ENCODE measurements around the gene KRT31. TPM values are rescaled to one million over a fixed set of nuclear protein-coding genes. Genes with fewer than 3 reads are reported as not detected.
"Not testable (repeated sequence)": the region's sequence is repeated elsewhere in the genome, so short reads cannot be mapped to it uniquely, and the experiment has no call there.

Gene KRT31
- total RNA-seq, 2 donors from 2014 or later, result not detected

DNA sequence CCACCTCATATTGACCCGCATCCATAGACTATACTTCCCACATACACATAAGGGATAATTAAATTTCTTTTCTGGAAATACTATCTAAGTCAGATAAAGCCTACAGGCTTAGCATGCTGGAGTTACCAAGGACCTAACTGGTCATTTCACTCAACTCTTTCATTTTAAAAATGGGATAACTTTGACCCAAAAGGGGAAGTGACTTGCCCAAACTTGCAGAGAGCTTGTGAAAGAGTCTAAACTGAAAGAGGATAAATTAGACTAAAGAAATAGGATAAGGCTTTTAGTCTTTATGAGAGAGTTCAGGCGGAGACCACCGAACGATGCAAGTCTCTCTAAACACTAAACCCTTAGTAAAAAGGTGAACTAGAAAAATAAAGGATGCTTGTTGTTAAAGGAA, 42.9 kb downstream of the KRT31 start:
- ATAC-seq, result no peak
- DNase-seq, result no peak
- intact Hi-C loops (cut with DNase I, micrococcal nuclease), result no loop called here

DNA sequence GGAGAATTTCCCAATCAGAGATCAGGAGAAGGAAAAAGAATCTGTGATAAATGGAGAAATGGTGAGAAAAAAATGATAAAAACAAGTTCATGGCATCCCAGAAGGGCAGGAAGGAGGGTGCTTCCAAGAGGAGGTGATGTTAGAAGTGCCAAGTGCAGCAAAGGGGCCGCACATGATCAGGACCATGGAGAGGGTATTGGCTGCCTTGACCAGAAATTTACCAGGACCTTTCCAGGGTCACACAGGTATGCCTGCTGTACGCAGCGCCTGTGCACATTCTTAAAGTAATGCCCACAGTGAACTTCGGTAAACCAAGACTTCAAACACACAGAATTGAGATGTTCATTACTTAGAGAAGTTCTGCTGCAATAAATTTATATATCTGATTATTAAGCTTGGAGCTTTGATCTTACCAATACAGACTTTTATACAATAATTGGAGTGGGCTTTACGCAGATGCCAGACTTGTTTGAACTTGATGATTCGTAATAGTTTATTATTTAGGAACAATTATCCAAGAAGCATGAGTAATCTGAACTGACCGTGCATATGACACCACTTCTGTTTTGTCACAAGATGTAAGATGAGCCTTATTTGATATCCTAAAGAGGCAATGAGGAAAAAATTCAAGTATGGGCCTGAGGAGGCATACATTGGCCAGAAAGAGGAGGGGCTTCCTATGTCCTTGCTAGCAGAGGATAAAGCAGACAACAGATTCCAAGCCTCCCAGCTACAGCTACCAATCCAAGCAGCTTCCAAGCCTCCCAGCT, 44.6 kb downstream of the KRT31 start:
- intact Hi-C loops (cut with DNase I, micrococcal nuclease), result no loop called here
- DNase-seq, result no peak
- ATAC-seq, result no peak

DNA sequence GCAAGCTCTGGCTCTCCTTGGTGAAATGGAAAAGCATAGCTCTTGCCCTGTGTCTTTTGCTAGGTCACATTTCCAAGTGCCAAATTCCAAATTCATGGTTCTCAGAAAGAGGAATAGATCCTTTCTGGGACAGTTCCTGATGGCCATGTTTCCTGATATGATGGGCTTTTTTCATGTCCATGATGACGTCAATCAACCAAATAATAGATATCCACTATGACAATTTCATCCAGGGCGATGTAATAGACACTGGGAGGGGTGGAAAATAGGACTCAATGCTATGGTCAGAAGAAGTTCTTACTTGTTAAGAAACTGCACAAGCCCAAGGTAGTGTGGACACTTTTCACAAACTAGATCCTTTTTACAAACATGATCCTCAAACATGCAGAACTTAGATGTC, 46.2 kb downstream of the KRT31 start:
- DNase-seq, result no peak
- no peak for ATAC-seq
- intact Hi-C loops (cut with DNase I, micrococcal nuclease), result no loop called here

DNA sequence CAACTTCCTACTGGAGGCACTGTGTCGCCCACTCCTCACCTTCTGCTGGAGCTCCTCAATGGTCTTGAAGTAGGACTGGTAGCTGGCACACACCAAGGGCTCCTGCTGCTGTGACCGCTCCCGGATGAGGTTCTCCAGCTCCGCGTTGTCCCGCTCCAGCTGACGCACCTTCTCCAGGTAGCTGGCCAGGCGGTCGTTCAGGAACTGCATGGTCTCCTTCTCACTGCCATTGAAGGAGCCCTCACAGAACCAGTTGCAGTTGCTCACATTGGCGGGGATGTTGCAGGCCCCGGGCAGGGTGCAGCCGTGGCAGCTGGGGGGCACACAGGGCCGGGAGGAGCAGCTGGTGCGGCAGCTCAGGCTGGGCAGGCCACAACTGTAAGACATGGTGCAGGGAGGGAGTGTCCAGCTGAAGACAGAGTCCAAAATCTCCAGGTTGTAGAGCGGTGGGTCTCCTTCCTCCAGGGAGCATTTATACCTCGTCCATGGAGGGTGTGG, 47.0 kb downstream of the KRT31 start, which contains the start of gene KRT33A:
Gene KRT33A, minus strand, starts transcription at position 448 of the 498 bp plus-strand sequence. Its CDS starts 61 bp downstream, at position 387.
- DNase-seq; intact Hi-C loops (cut with DNase I, micrococcal nuclease); ATAC-seq: not testable (repeated sequence)

DNA sequence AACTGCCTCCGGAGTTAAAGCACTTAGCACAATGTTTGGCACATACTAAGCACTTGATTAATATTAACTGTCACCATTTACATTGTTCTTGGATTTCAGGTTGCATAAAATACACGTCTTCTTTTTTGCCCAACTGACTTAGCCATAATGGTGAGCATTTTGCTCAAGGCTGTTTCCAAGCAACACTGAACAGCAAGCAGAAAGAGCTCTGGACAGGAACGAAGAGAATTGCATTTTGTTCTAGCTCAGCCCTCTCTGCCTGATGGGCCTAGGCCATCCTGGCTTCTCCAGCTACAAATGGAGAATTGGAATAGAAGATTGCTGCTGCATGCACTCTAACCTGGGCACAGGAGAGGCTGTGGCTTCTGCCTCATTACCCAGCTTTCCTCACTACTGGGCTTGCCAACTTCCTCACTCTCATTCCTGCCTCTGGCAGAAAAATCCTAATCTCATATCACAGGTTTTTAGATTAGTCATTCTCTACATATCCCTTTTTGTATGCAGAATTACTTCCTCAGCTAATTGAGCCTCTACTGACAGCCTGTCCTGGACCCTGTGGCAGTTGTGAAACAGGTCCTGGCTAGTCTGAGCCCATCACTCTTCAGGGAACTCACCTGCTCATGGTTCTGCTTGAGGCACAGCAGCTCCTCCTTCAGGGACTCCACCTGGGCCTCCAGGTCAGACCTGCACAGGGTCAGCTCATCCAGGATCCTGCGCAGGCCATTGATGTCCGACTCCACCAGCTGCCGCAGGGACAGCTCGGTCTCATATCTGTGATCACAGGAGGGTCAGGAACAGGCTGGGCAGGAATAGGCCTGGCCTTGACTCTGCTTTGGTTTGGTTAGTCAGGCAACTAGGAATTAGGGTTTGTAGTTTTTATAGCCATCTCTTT, 49.3 kb downstream of the KRT31 start:
- DNase-seq, result no peak

GRCh38 chr17:41346421-41346820, 51.0 kb downstream of the KRT31 start:
- intact Hi-C loops (cut with DNase I, micrococcal nuclease); DNase-seq; ATAC-seq: not testable (repeated sequence)

More for the DNA sequence above, 49.3 kb downstream of the KRT31 start:
- intact Hi-C loops (cut with DNase I, micrococcal nuclease), result no loop called here
- ATAC-seq, result no peak

DNA sequence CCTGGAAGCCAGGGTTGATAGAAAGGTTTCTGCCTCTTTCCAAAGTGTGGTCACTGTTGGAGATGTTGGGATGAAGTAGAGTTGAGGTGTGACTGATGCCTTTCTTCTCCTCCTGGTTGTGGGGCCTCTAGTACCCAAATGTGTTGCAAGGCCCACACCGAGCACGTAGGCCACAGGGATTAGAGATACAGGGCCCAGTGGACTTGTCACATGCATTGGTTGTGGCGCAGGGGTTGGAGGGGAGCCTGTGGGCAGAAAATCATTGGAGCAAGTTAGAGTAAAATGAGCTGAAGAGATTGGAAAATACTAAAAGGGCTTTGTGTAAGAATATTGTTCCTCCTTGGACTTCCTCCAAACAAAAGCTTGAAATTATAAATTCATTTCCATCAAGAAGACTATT, 51.4 kb downstream of the KRT31 start:
- ATAC-seq, result no peak
- DNase-seq, result no peak
- intact Hi-C loops (cut with DNase I, micrococcal nuclease), result no loop called here

Other genes starting within 250 kb of the KRT31 start
- not detected for gene KRTAP4-5, start 247.8 kb downstream of the KRT31 start, total RNA-seq
- gene KRTAP4-4, start 236.9 kb downstream of the KRT31 start, total RNA-seq, result not detected
- not detected for gene KRTAP4-3, start 229.4 kb downstream of the KRT31 start, total RNA-seq
- gene KRTAP4-2, start 219.4 kb downstream of the KRT31 start, total RNA-seq, result not detected
- under 1 TPM in 1 of 2 donors, not detected in 1; 0.34 TPM for gene KRTAP4-1, start 212.7 kb downstream of the KRT31 start, total RNA-seq
- not detected for gene KRTAP9-1, start 207.7 kb downstream of the KRT31 start, total RNA-seq
- not detected for gene KRTAP9-2, start 171.0 kb downstream of the KRT31 start, total RNA-seq
- gene KRTAP9-3, start 165.2 kb downstream of the KRT31 start, total RNA-seq, result not detected
- not detected for gene KRTAP9-8, start 159.6 kb downstream of the KRT31 start, total RNA-seq
- not detected for gene KRTAP9-4, start 147.9 kb downstream of the KRT31 start, total RNA-seq
- gene KRTAP9-9, start 142.2 kb downstream of the KRT31 start, total RNA-seq, result not detected
- not detected for gene KRTAP9-6, start 132.2 kb downstream of the KRT31 start, total RNA-seq
- not detected for gene KRTAP9-7, start 121.9 kb downstream of the KRT31 start, total RNA-seq
- gene KRTAP29-1, start 94.8 kb downstream of the KRT31 start, total RNA-seq, result not detected
- not detected for gene KRTAP16-1, start 88.3 kb downstream of the KRT31 start, total RNA-seq
- not detected for gene KRTAP17-1, start 81.9 kb downstream of the KRT31 start, total RNA-seq
- gene KRT33A, start 46.8 kb downstream of the KRT31 start, total RNA-seq, result not detected
- not detected for gene KRT33B, start 27.8 kb downstream of the KRT31 start, total RNA-seq
- under 1 TPM in 1 of 2 donors, not detected in 1; 0.20 TPM for gene KRT34, start 15.3 kb downstream of the KRT31 start, total RNA-seq
- gene KRT37, start 27.0 kb upstream of the KRT31 start, total RNA-seq, result not detected
- gene KRT38, start 43.4 kb upstream of the KRT31 start, total RNA-seq, result not detected
- not detected for gene KRT32, start 69.8 kb upstream of the KRT31 start, total RNA-seq
- gene KRT35, start 83.5 kb upstream of the KRT31 start, total RNA-seq, result not detected
- under 1 TPM in 1 of 2 donors, not detected in 1; 0.27 TPM for gene KRT36, start 92.3 kb upstream of the KRT31 start, total RNA-seq
- under 1 TPM in 1 of 2 donors, not detected in 1; 0.82 TPM for gene KRT13, start 108.0 kb upstream of the KRT31 start, total RNA-seq
- gene KRT15, start 121.3 kb upstream of the KRT31 start, total RNA-seq, result 10 to 100 TPM in 1 of 2 donors, 1 to 10 TPM in 1; 6.8 to 30.9 TPM
- gene KRT19, start 130.7 kb upstream of the KRT31 start, total RNA-seq, result 1,000 to 10,000 TPM; 1,911 to 3,076 TPM
- not detected for gene KRT9, start 174.5 kb upstream of the KRT31 start, total RNA-seq
- gene KRT14, start 189.3 kb upstream of the KRT31 start, total RNA-seq, result under 1 TPM; 0.25 to 0.40 TPM
- gene KRT16, start 215.2 kb upstream of the KRT31 start, total RNA-seq, result not detected
- under 1 TPM in 1 of 2 donors, not detected in 1; 0.70 TPM for gene KRT17, start 227.0 kb upstream of the KRT31 start, total RNA-seq